ENCODE data around the gene SZRD1.

Gene SZRD1

DNA sequence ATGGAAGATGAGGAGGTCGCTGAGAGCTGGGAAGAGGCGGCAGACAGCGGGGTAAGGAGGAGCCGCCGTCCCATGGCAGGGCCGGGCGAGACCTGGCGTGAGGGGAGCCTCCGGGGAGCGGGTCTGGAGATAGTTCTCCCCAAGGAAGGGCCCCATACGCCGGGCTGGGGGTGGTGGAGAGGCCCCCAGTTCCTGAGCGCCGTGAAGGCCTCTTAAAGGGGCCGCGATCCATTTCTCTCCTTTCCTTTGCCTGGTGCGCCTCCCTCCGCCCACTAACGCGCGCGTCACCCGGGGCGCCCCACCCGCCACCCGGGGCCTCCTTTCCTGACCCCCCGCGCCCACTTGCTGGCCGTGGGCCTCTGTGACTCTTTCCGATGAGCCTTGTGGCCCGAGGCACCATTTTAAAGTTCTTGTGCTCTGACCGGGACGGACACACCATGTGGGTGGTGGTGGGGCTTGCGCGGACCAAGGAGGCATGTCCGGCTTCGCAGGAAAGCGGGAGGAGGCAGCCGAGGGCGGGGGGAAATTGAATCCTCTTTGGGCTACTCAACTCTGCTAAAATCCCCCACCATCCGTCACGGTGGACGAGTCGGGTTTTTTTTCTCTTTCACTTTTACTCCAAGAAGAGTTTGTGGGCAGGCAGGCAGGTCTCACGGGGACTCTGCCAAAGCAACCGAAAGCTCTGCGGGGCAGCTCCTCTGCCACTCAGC, 371 bp downstream of the SZRD1 start:
- in situ Hi-C loops (cut with MboI; ENCODE audit: low sequenced_read_pairs): no loop called here

GRCh38 chr1:16367968-16368890, 1.2 kb downstream of the SZRD1 start:
- in situ Hi-C loops (cut with MboI; ENCODE audit: low sequenced_read_pairs): no loop called here

DNA sequence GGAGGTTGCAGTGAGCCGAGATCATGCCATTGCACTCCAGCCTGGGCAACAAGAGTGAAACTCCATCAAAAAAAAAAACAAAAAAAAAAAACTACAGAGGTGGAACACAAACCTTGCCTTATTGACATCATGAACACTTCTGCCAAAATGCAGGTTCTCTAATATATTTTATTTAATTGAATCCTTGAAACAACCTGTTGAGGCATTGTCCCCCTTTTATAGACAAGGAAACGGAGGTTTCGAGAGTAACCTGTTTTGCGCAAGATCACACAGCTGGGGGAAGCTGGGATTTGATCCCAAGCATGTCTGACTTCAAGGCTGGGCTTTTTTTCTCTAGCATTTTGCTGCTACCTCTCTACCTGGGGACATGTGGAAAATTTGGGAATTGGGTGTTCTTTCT, 2.8 kb downstream of the SZRD1 start:
- in situ Hi-C loops (cut with MboI; ENCODE audit: low sequenced_read_pairs): no loop called here

DNA sequence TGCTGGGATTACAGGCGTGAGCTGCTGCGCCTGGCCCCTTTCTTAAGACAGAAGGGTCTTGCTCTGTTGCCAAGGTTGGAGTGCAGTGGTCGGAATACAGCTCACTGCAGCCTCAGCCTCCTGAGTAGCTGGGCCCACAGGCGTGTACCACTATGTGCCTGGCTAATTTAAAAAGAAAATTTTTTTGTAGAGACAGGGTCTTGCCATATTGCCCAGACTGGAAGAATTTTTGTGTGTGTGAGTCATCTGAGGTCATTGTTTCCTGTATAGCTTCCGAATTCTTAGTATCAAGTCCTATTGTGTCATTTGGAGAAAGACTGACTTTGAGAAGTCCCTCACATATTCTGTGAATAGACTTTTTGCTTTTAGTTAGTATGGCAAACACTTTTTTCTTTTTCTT, 4.7 kb downstream of the SZRD1 start:
- in situ Hi-C loops (cut with MboI; ENCODE audit: low sequenced_read_pairs): no loop called here

DNA sequence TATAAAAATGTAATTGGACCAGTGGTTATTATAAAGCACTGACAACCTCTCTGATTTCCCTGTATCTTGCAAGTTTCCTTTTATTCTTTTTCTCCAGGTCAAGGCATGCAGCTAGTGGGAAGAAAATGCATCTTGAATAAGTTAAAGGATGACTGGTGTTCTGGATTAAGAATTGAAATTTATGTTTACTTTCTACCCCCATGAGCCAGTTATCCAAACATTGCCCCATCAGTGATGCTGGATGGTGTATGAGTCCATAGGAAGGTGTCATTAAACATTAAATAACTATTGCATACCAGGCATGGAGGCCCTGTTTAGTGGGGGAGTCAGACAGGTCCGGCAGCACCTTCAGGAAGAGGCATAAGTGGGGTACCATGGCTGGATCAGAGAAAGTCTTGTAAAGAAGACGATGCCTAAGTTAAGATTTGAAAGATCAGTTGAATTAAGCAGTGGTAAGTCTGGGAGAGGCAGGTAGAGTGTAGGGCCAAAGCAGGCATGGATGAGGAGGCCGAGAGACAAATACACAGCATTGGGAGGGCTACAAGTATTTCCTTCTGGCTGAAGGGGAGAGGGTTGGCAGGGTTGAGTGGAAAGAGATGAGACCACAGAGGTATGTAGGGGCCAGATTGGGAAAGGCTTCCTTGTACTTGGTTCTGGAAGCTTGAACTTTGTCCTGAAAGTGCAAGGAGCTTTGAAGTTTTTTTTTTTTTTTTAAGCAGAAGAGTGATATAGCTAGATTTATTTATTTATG, 5.7 kb downstream of the SZRD1 start:
- in situ Hi-C loops (cut with MboI; ENCODE audit: low sequenced_read_pairs): no loop called here

DNA sequence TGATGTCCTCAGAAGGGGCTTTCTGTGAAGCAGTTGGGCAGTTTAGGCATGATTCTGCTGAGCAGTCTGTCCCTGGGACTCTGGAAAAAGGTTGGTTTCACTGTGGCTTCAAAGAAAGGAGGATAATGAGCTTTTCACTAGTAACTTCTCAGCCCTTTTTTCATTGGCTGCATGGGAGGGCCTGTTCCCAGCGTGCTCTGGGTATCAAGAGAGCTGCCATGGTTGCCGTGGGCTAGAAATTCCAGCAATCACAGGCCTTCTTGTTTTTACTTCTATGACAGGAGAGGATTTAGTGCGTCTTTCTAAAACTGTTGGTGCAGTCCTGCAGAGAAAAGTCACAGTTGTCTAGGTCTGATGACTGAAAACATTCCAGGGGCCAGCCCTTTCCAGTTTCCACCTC, 7.2 kb downstream of the SZRD1 start:
- in situ Hi-C loops (cut with MboI; ENCODE audit: low sequenced_read_pairs): no loop called here

- in situ Hi-C loops (cut with MboI; ENCODE audit: low sequenced_read_pairs): no loop called here
These were observed 8.7 kb downstream of the SZRD1 start for GRCh38 chr1:16375521-16376340.

- in situ Hi-C loops (cut with MboI; ENCODE audit: low sequenced_read_pairs): no loop called here
These were observed 9.9 kb downstream of the SZRD1 start for GRCh38 chr1:16376971-16377370.

- in situ Hi-C loops (cut with MboI; ENCODE audit: low sequenced_read_pairs): no loop called here
These were observed 11.4 kb downstream of the SZRD1 start for GRCh38 chr1:16378443-16378842.

DNA sequence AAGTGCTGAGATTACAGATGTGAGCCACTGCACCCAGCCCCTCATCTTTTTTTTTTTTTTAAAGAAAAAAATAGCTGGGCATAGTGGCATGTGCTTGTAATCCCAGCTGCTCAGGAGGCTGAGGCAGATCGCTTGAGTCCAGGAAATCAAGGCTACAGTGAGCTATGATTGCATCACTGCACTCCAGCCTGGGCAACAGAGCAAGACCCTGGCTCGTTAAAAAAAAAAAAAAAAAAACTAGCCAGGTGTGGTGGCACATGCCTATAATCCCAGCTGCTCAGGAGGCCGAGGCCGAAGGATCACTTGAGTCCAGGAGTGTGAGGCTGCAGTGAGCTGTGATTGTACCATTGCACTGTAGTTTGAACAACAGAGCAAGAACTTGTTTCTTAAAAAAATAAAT, 13.8 kb downstream of the SZRD1 start:
- in situ Hi-C loops (cut with MboI; ENCODE audit: low sequenced_read_pairs): no loop called here

- in situ Hi-C loops (cut with MboI; ENCODE audit: low sequenced_read_pairs): no loop called here
These were observed 16.8 kb downstream of the SZRD1 start for GRCh38 chr1:16383888-16384287.

DNA sequence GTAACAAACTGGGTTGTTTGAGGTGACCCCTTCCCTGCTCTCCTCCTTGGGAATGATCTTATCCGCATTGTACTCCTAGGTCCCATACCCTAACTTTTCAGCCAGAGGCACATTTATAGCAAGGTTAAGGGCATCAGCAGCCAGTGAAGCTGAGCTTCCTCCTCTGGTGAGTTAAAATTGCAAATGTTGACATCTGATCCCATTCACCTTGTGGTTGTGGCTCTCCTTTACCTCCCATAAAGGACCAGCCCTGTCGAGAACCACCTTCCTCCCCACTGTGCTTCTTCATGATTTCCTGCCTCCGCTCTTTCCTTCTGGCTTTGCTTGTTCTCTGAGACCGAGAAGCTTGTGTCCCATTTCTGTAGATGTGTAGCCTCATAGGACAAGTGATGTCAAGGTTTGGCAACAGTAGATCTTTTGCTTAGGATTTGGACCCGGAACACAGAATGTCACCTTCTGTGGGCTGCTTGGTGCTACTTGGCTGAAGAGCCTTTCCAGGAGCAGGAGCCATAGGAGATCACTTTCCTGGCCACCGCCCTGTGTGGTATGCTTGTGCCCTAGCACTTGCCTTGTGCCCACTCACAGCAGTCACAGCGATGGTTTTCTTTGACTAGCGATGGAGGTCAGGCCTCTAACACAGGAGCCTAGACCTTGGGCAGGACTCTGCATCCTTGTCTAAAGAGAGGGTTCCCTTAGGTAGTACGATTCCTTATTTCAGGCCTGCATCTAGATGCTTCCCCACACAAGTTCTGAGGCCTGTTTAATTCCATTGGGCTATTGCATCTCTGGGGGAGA, 18.8 kb downstream of the SZRD1 start:
- in situ Hi-C loops (cut with MboI; ENCODE audit: low sequenced_read_pairs): no loop called here

DNA sequence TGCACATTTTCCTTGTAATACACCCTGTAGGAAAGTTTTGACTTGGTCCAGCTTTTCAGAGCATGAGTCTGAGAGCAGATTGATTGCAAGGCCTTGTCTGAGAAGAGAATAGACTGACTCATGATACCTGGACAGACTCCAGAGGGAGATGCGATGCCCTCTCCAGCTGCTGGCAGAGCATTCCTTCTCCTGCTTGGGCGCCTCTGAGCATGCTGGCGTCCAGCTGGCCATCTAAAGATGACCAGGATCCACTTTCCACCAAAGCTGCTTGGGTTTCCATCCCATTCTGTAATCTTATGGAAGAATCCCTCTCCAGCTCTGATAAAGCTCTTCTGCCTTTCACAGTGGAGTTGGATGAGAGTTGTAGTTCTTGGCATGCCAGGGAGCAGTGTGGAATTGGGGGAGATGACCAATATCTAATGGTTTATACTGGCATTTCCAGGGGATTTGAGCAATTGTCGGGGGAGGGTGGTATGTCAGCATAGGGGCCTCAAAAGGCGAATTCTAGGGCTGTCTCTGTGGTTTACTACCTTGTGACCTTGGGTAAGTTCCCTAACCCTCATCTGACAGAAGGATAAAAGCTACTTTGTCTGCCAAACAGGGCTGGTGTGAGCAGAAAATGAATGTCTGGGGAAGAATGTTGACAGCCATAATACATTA, 19.5 kb downstream of the SZRD1 start:
- in situ Hi-C loops (cut with MboI; ENCODE audit: low sequenced_read_pairs): no loop called here

GRCh38 chr1:16387201-16388188, 20.5 kb downstream of the SZRD1 start:
- in situ Hi-C loops (cut with MboI; ENCODE audit: low sequenced_read_pairs): no loop called here

- in situ Hi-C loops (cut with MboI; ENCODE audit: low sequenced_read_pairs): no loop called here
These were observed 24.4 kb downstream of the SZRD1 start for GRCh38 chr1:16391411-16391810.

DNA sequence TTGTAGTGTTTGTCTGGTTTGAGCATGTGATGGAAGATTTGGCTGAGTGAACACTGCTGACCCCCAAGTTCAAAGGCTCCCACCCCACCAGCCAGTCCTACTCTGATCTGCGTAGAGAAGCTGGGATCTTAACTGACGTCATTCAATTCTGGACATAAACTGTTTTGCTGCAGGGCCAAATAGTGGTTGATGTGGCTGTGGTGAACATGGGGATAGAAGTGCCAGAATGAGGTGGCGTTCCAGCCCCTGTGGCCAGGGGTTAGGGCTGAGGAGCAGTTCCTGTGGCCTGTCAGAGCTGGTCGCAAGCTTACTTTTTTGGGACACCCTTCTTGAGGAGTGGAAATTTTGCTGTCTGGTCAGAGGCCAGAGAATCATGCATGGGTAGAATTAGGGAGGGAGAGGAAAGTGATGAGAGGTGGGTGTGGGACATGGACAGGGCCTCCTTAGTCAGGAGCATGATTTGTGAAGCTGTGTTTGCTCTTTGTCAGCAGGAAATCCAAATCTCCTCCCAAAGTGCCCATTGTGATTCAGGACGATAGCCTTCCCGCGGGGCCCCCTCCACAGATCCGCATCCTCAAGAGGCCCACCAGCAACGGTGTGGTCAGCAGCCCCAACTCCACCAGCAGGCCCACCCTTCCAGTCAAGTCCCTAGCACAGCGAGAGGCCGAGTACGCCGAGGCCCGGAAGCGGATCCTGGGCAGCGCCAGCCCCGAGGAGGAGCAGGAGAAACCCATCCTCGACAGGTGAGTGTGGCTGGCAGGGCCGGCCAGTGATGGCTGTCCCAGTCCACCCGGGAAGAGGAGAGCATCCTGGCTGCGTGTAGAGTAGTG, 25.9 kb downstream of the SZRD1 start:
- in situ Hi-C loops (cut with MboI; ENCODE audit: low sequenced_read_pairs): no loop called here
